ENCODE results near the gene GPHN. TPM values are rescaled to one million over a fixed set of nuclear protein-coding genes. Genes with fewer than 3 reads are reported as not detected.

Gene GPHN
- total and polyA plus RNA-seq, 10 of the 15 experiments (the other 5 are each of a cell fraction or from before 2014, with no cell fraction given) = 22.3 to 48.8 (median 33.1) TPM

DNA sequence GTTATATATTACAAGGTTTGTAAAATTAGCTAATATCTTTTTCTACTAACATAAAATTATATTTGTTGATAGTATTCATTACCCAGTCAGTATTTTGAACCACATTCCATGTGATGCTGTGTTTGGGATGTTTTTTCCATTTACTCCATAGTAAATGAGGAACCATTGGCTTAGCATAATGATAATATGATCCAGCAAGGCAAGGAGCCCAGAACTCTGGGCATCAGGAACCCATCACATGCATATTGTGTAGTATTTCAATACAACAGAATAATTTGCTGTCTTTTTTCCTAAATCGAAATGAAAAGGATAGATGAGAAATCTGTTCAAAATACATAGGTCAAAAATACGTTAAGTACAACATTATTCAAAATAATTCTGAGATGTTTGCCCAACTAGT lies 632.6 kb downstream of the GPHN start:
- in situ Hi-C loops (cut with MboI) = no loop called here
- SMC1A ChIA-PET (ENCODE audit: uncharacterized antibody, unreplicated experiment) = no interaction called here
- POLR2A ChIA-PET = interaction anchor here (0.6 kb wide), 1 partner anchor 84 kb away, joined by 5 read pairs; no protein-coding TSS in a partner anchor
- Histone ChIP-seq H3K27me3 (replicated peaks in 1 of 2; ENCODE audit: control insufficient read depth in 2 of 2, insufficient read depth in 2 of 2, low read length in 1 of 2) (no peaks in the 10 kb centered on the region), H3K27ac (ENCODE audit: control insufficient read depth, insufficient read depth) (no peak overlapping the region), H4K20me1 (ENCODE audit: control insufficient read depth, insufficient read depth) (no peaks in the 10 kb centered on the region), H3K36me3 (ENCODE audit: control insufficient read depth in 2 of 2, insufficient read depth in 2 of 2, low read length in 1 of 2) (peaks cover 0 to 4% of the 10 kb centered on the region in 2 experiments; a peak in 1 of 4 replicates), H2AFZ (ENCODE audit: control insufficient read depth, low read depth, low read length) (no peak overlapping the region), H3K4me1 (ENCODE audit: control insufficient read depth, insufficient read depth, low read length) (no peaks in the 10 kb centered on the region), H3K4me3 (no peak overlapping the region), H3K9me3 (replicated peaks; ENCODE audit: control insufficient read depth, insufficient read depth, low read length) (no peaks in the 10 kb centered on the region), H3K9ac (ENCODE audit: control insufficient read depth, insufficient read depth, low read length) (no peak overlapping the region), H3K79me2 (ENCODE audit: control insufficient read depth, insufficient read depth, low read length) (no peaks in the 10 kb centered on the region), H3K4me2 (ENCODE audit: control insufficient read depth, insufficient read depth) (no peak overlapping the region)
- ATAC-seq (no peak), FAIRE-seq (no peak), DNase-seq (ENCODE audit: low read depth, low spot score) (no peak)
- TF ChIP-seq TARDBP (IDR thresholded peaks at IDR 0.05; ENCODE audit: borderline replicate concordance) (no peak), YY1 (IDR thresholded peaks at IDR 0.05; ENCODE audit: low read depth, low read length) (no peak), JUNB (IDR thresholded peaks at IDR 0.05) (no peak), CHD4 (IDR thresholded peaks at IDR 0.05) (no peak), SUPT20H (IDR thresholded peaks at IDR 0.05; ENCODE audit: borderline replicate concordance, control insufficient read depth, low read depth, low read length) (no peak), PAX5 (IDR thresholded peaks at IDR 0.05; ENCODE audit: borderline replicate concordance, low read depth, low read length) (no peak), CHD2 (IDR thresholded peaks at IDR 0.05; ENCODE audit: borderline replicate concordance, low read depth, low read length) (no peak), WRNIP1 (IDR thresholded peaks at IDR 0.05; ENCODE audit: borderline replicate concordance, low read depth, low read length) (no peak)
- TF ChIP-seq, protein P1, sequence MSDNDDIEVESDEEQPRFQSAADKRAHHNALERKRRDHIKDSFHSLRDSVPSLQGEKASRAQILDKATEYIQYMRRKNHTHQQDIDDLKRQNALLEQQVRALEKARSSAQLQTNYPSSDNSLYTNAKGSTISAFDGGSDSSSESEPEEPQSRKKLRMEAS (IDR thresholded peaks at IDR 0.05; ENCODE audit: low read depth, low read length) = no peak
- TF ChIP-seq, protein P2, sequence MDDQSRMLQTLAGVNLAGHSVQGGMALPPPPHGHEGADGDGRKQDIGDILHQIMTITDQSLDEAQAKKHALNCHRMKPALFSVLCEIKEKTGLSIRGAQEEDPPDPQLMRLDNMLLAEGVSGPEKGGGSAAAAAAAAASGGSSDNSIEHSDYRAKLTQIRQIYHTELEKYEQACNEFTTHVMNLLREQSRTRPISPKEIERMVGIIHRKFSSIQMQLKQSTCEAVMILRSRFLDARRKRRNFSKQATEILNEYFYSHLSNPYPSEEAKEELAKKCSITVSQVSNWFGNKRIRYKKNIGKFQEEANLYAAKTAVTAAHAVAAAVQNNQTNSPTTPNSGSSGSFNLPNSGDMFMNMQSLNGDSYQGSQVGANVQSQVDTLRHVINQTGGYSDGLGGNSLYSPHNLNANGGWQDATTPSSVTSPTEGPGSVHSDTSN (IDR thresholded peaks at IDR 0.05; ENCODE audit: insufficient replicate concordance, low read depth, low read length) = no peak
- TF ChIP-seq, protein P3, sequence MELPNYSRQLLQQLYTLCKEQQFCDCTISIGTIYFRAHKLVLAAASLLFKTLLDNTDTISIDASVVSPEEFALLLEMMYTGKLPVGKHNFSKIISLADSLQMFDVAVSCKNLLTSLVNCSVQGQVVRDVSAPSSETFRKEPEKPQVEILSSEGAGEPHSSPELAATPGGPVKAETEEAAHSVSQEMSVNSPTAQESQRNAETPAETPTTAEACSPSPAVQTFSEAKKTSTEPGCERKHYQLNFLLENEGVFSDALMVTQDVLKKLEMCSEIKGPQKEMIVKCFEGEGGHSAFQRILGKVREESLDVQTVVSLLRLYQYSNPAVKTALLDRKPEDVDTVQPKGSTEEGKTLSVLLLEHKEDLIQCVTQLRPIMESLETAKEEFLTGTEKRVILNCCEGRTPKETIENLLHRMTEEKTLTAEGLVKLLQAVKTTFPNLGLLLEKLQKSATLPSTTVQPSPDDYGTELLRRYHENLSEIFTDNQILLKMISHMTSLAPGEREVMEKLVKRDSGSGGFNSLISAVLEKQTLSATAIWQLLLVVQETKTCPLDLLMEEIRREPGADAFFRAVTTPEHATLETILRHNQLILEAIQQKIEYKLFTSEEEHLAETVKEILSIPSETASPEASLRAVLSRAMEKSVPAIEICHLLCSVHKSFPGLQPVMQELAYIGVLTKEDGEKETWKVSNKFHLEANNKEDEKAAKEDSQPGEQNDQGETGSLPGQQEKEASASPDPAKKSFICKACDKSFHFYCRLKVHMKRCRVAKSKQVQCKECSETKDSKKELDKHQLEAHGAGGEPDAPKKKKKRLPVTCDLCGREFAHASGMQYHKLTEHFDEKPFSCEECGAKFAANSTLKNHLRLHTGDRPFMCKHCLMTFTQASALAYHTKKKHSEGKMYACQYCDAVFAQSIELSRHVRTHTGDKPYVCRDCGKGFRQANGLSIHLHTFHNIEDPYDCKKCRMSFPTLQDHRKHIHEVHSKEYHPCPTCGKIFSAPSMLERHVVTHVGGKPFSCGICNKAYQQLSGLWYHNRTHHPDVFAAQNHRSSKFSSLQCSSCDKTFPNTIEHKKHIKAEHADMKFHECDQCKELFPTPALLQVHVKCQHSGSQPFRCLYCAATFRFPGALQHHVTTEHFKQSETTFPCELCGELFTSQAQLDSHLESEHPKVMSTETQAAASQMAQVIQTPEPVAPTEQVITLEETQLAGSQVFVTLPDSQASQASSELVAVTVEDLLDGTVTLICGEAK (IDR thresholded peaks at IDR 0.05; ENCODE audit: borderline replicate concordance) = no peak
- RAD21 ChIA-PET (ENCODE audit: unreplicated experiment) = no interaction called here
- CTCF ChIA-PET = interaction anchor here (0.6 to 1.5 kb wide), 3 partner anchors 9 to 739 kb away, joined by 4 to 5 read pairs (median 4); no protein-coding TSS in a partner anchor
- intact Hi-C loops (cut with micrococcal nuclease; ENCODE audit: unreplicated experiment) = no loop called here
- BruUV-seq (replicated peaks) = no TSS peak
- 89% methylated on average over 2 of the region's 2 CpGs for WGBS (ENCODE audit: insufficient coverage, insufficient replicate concordance, low lambda C conversion rate, missing lambda C conversion rate)
